HL-60/S4 (cell line): ENCODE data around the gene ARID1A.
"Not testable (repeated sequence)": the region's sequence is repeated elsewhere in the genome, so short reads cannot be mapped to it uniquely, and the experiment has no call there.

Experiments
- in situ Hi-C: fragments of 300-500 bp; cut with MboI; formaldehyde crosslinking; loops from 2 replicates; pipeline ENCODE4 v1.14.3; 2022; ENCODE audit warnings: low sequenced_read_pairs

ARID1A gene

DNA sequence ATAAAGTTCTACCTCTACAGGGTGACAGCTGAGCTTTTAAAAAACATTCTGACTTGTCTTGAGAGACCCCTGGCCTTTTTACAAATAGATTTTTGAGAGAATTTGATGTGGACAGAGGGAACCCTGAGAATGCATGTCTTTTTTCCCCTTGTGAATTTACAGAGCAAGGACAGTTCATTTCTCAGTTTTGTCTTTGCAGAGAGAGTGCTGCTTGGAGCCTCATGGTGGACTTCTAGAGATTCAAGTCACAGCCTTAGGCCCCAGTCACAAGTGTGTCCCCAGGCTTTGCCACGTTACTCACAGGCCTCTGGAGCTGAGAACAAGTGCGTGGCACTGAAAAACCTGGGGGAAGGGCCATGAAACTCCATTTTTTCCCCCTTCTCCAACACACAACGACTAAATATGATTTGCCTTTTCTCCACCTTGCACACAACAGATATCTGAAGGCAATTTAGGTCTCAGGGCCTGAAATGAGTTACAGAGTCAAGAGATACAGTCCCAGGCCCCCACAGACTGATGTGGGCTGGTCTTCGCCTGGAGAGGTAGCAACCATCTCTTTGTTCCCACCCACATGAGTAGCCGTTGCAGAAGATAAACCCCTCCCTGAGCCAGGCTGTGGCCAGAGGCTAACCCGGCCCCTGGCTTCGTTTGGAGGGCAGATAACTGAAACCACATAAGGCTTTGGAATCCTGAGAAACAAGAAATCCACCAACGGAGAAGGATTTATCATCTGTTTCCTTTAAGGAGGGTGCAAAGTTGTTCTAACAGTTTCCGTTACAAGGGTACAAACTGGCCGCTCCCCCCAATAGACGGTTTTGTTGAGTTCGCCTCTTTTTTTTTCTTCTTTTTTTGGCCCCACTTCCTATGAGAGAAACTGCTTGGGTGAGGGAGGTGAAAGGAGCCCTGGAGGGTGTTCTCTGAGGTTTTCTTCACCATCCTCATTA is 90.9 kb downstream of the ARID1A start:
- in situ Hi-C loops: no loop called here

DNA sequence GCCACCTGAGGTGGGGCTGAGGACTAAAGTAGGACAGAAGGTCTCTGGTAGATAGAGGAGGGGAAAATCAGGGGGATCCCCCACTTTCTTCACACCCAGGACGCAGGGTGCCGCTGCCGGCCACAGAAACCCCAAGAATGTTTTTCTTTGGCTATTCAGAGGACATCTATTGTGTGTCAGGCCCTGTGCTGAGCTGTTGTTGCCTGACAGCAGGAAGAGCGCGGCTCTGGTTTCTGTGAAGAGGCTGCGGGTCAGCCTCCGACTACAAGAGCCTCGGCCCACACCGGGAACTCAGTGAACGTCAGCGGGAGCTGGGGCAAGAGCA is 91.5 kb downstream of the ARID1A start:
- in situ Hi-C loops: no loop called here

DNA sequence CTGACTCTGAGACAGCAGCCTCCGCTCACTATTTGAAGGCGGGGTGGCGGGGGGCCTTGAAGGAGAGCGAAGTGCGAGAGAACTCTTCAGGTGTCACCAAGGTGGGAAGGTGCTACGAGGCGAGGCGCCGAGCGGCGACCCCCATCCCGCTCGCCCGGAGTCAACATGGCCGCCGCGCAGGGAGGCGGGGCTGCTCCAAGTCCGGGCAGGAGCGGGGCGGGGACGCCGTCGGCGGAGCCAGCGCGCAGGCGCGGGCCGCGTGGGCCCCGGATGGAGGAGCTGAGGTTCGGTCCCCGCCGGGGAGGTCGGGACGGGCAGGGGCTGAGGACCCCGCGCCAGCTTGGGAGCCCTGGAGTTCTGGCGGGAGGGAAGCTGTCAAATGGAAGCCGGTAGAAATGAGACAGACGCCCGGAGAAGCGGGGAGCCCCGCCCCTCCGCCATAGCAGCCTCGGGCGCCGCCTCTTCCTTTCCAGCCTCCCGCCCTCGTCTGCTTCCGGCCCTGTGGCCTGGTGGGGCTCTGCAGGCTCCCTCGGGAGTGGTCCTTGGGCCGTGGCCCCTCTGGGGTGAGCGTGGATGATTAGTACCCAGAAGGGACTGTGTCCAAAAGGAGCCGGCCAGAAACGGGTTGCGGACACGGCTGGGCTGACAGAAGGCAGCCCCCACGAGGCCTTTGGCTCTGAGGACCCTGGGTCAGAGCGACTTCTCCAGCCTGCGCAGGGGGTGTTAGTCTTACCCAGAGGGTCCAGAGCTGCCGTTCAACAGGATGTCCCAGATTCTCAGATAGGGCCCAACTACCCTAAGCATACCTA is 92.1 kb downstream of the ARID1A start, which contains the start of gene PIGV:
TSS of gene PIGV (plus strand) at position 245 of the 809 bp plus-strand sequence. CDS start 2,866 bp downstream, outside the sequence.
- in situ Hi-C loops: no loop called here

DNA sequence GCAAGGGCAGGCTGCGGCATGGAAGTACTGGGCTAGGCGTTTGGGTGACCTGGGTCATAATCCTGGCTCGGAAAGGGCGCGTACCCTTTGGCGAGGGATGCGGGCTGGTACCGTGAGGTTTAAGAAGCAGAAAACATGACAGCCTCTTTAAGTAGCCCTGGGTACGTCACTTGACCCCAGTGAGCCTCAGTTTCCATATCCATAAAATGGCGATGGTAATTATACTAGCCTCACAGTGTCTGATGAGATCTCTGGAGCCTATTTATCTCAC is 92.6 kb downstream of the ARID1A start:
- in situ Hi-C loops: no loop called here

DNA sequence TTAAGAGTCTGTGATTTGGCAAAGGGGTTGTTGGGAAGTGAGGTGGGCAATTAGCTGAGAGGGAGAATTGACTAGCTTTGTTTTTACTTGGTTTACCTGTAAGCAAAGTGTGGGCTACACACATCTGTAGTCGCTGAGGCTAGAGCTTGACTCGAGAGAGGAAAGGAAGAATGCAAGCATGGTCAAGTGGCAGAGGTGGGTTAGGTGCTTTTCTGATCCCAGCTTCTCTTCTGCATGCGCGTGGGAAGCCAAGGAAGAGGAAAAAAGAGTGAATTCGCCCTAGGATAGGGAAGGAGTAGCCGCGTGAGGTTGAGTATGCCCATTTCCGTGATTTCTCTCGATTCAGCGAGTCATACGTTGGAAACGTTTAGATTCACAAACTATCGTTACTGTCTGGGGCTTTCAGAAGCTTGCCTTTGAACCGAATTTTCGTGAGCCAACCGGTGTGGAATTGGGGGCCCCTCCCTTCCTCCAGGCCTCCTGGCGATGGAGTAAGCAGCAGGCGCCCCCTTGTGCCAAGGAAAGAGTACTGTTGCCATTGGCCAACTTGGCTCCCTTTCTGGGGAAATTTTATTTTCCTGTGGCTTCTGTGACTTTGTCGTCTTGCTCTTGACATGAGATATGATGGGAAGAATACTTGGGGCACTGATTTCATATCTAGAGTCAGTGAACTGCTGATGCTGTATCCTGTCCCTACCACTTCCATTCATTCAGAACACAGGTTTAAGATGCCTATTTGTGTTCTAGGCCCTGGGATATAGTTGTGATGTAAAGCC is 93.2 kb downstream of the ARID1A start:
- in situ Hi-C loops: no loop called here

DNA sequence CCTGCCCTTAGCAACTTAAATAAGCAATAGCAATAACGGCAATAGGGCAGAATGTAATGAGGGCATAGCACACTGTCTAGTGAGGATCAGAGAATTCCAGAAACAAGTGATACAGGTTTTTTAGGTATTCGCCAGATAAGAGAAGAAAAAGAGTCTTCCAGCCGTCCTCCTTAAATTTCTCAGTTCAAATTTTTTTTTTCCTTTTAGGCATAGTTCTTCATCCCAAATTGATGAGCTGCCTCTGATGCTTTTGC is 93.7 kb downstream of the ARID1A start:
- in situ Hi-C loops: no loop called here

DNA sequence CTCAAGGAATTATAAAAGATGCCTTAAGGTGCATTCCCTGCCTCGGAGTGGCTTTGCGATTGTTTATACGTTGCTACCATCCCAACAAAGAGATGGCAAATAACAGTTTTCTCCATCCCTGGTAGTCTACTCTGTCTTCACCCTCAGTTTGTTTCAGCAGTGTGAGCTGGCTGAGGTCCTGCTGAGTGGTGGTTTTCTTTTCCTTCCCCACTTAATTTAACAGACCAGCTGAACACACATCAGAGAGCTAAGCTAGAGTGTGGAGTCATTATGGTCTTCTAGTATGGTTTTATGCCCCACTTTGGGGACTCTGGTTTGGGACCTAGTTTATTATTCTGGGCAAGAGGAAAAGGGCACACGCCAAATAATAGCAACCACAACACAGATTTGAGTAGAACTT is 94.1 kb downstream of the ARID1A start:
- in situ Hi-C loops: no loop called here

DNA sequence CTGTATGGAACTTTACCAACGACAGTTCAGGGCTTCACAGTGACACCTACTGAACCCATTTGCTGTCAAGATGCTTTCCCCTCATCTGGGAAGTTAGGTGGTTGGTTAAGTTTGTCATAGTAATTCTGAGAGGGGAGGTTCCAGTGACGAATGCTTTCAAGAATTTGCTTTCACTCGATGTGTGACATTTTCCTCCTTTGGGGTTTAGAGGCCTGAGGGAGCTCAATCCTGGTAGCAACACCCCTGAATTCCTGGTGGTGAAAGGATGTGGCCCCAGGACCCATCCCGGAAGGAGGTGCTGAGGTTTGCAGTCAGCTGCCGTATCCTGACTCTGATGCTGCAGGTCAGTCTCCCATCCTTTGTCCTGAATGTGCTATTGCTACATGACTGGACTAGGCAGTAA is 94.7 kb downstream of the ARID1A start:
- in situ Hi-C loops: no loop called here

DNA sequence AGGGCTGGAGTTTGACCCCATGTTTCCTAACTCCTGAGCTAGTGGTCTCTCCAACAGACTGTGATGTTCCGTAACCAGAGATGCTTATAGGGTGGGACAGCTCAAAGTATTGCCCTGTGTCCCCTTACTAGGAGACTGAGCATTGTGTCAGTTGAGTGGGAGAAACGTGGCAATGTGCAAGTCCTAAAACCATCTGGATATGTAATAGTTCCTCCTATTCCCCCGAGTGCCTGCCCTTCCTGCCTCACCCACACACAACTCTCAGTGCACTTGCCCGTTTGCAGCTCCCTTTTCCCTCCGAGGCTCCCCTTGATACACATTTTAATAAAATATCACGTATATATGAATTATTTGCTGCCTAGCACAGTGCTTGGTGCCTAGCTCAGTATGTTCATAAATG is 95.3 kb downstream of the ARID1A start:
- in situ Hi-C loops: no loop called here

DNA sequence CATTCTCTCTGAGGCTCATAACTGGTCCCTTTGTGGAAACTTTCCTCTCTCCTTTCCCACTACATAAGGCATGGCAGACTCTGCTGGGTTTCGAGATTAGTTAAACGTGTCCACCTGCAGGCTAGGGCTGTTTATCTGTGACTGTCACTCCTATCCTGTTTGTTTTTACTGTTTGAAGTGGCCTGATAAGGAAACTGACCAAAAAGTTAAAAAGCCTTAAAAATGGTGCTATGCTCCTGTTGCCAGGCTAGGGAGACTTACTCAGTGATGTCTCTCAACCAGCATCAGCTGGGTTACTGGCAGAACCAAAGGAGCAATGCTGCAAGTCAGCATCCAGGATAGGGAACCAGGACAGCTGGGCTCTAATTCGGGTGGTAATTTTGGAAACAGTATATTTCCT is 95.8 kb downstream of the ARID1A start:
- in situ Hi-C loops: no loop called here

DNA sequence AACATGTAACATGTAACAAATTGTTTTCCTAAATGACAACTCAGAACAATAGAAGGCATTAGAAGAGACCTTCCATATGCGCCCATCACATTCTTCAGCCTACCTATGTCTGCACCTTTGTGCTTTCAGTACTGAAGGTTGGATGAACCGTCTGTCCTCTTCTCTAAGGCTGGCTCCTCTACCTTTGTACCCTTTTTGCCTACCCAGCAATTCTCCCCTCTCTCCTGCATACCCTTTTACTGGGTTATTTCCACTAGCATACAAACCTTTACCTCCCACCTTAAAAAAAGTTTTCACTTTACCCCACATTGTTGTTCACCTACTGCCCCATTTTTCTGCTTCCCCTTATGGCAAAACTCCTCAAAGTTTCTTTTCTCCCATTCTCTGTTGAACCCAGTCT is 97.1 kb downstream of the ARID1A start:
- in situ Hi-C loops: no loop called here

DNA sequence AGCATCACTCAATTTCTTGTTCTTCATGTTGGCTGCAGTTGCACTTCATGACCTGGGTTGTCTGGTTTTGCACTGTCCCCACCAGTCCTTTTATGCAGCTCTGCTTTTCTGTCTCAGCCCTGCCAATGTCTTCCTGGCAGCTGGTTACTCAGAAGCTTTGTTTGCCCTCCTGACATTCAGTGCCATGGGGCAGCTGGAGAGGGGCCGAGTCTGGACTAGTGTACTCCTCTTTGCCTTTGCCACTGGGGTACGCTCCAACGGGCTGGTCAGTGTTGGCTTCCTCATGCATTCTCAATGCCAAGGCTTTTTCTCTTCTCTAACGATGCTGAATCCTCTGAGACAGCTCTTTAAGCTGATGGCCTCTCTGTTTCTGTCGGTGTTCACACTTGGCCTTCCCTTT is 98.6 kb downstream of the ARID1A start:
- in situ Hi-C loops: no loop called here

DNA sequence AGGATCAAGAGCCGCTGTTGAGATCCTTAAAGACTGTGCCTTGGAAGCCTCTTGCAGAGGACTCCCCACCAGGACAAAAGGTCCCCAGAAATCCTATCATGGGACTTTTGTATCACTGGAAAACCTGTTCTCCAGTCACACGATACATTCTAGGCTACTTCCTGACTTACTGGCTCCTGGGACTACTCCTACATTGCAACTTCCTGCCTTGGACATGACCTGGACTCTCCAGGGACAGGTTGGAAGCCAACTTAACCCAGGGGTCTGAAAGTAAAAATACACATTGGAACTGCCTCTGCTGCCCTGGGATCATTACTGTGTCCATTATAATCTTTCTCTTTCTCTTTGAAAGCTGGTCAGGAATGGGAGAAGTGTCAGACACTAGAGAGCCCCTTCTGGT is 101.8 kb downstream of the ARID1A start:
- in situ Hi-C loops: loop anchor here (5.0 kb wide), 1 partner anchor 190 kb away; no protein-coding TSS in a partner anchor

DNA sequence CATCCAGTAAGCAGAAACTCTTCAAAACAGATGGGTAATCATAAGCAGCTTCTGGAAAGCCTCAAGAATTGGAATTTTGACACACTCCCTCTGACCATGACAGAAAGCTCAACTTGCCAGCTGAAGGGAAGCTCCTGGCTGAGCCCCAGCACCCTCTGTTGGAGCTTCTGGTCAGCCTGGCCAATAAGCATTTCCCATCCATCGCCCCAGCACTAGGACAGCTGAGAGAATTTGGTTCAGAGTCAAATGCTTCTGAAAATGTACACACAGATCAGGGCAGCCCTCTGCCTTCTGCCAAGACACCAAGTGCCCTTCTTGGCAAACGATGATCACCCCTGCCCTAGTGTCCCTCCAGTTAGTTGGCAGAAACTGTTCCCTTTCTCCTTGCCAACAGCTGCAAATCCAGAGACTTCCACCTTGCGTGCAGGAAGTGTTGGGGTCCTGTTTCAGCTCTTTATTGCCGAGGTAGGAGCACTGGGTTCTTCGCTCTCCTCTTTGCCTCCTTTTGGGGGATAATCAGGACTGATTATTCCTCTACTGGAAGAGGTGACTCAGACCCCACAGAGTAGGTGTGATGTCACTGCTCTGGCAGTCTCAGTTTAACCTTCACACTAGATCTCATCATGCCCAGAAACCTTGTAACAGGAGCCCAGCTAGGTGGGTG is 103.8 kb downstream of the ARID1A start:
- in situ Hi-C loops: loop anchor here (5.0 kb wide), 1 partner anchor 192 kb away; no protein-coding TSS in a partner anchor

DNA sequence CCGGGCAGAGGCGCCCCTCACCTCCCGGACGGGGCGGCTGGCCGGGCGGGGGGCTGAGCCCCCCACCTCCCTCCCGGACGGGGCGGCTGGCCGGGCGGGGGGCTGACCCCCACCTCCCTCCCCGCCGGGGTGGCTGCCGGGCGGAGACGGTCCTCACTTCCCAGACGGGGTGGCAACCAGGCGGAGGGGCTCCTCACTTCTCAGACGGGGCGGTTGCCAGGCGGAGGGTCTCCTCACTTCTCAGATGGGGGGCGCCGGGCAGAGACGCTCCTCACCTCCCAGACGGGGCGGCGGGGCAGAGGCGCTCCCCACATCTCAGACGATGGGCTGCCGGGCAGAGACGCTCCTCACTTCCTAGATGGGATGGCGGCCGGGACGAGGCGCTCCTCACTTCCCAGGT is 108.1 kb downstream of the ARID1A start:
- in situ Hi-C loops: not testable (repeated sequence)

DNA sequence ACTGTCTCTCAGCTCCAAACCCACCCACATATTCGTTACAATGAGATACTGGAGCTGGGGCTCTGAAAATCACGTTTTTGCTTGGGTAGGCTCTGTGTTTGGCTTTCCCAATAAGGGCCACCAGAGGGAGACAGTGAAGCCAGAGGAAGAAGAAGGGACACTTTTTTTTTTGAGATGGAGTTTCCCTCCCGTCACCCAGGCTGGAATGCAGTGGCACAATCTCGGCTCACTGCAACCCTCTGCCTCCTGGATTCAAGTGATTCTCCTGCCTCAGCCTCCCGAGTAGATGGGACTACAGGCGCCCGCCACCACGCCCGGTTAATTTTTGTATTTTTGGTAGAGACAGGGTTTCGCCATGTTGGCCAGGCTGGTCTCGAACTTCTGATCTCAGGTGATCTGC is 114.3 kb downstream of the ARID1A start:
- in situ Hi-C loops: not testable (repeated sequence)

DNA sequence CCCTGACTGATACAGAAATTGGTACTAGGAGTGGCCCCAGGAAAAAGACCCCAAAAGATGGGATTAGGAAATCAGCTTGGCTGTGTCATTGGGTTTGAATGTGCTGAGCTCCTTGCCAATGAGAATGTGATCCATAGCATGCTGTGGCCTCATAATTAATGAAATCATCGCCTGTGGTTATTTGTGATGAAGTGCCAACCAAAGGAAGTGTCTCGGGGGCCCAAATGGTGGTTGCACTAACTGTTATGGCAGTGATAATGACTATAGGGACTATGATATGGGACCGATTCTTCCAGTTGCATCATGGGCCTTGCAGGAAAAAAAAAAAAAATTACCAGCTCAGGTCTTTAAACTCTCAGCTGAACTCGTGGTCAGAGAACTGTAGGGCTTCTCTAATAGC is 115.2 kb downstream of the ARID1A start:
- in situ Hi-C loops: no loop called here

DNA sequence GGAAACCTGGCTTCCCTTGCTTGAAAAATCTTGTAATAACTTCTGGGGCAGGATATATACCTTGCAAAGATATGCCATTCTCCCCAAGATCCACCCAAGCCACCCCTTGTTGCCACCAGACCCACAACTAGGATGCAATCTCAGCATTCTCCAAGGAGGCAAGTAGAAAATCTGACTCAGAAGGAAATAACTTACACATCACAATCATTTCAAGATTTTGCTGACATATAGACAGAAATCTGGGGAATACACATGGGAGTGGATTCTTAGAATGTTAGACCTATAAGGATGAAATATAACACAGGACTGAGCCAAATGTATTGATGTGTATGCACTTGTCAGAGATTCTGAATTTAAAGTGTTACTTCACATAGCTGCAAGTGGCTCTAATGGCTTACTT is 115.9 kb downstream of the ARID1A start:
- in situ Hi-C loops: no loop called here

DNA sequence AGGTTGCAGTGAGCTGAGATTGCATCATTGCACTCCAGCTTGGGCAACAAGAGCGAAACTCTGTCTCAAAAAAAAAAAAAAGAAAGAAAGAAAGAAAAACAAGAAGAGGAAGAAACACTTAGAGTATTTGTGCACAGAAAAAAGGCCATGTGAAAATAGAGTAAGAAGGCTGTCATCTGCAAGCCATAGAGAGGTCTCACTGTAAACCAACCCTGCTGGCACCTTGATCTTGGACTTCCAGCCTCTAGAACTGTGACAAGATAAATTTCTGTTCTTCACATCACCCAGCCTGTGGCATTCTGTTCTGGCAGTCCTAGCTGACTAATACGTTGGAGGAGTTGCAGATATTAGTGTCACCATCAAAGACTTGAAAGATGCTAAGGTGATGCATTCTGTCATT is 118.6 kb downstream of the ARID1A start:
- in situ Hi-C loops: no loop called here

DNA sequence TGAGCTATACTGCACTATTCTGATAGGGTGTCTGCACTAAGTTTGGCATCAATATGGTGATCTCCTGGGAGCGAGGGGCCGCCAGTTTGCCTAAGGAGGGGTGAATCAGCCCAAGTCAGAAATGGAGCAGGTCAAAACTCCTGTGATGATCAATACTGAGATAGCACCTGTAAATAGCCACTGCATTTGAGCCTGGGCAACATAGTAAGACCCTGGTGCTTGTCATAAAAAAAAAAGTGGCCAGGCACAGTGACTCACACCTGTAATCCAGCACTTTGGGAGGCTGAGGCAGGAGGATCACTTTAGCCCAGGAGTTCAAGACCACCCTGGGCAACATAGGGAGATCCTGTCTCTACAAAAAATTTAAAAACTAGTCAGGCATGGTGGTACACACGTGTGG is 119.1 kb downstream of the ARID1A start:
- in situ Hi-C loops: no loop called here

DNA sequence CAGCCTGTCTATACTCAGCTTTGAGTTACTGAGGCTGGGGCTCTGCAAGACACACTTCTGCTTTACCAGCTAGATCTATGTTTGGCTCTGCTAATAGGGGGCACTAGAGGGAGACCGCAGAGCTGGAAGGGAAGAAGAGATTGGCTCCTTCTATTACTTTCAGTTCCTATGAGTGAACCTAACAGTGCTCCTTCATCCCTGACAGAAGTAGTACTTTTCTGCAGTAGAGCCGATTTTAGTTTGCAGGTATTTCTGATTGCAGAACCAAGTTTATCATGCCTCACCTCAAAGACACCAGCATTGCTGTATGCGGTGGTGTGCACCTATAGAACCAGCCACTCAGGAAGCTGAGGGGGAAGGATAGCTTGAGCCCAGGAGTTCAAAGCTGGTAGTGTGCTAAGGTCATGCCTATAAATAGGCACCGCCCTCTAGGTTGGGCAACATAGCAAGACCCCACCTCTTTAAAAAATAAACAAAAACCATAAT is 125.0 kb downstream of the ARID1A start:
- in situ Hi-C loops: no loop called here
